ENCODE measurements around the gene TMEM129.

TMEM129 gene, protein sequence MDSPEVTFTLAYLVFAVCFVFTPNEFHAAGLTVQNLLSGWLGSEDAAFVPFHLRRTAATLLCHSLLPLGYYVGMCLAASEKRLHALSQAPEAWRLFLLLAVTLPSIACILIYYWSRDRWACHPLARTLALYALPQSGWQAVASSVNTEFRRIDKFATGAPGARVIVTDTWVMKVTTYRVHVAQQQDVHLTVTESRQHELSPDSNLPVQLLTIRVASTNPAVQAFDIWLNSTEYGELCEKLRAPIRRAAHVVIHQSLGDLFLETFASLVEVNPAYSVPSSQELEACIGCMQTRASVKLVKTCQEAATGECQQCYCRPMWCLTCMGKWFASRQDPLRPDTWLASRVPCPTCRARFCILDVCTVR

GRCh38 chr4:1721003-1721665 lies at the start of gene TMEM129, which contains the start of gene TACC3:
TSS of gene TMEM129 (minus strand) at chr4:1721323. CDS start at chr4:1720837, 486 bp downstream.
TSS of gene TACC3 (plus strand) at chr4:1721521. CDS start at chr4:1723422, 1,901 bp downstream.
- DNase-seq (ENCODE audit: low spot score) = peak; percentile 94

GRCh38 chr4:1770791-1771231 lies 49.7 kb upstream of the TMEM129 start:
- no peak for DNase-seq (ENCODE audit: low spot score)

DNA sequence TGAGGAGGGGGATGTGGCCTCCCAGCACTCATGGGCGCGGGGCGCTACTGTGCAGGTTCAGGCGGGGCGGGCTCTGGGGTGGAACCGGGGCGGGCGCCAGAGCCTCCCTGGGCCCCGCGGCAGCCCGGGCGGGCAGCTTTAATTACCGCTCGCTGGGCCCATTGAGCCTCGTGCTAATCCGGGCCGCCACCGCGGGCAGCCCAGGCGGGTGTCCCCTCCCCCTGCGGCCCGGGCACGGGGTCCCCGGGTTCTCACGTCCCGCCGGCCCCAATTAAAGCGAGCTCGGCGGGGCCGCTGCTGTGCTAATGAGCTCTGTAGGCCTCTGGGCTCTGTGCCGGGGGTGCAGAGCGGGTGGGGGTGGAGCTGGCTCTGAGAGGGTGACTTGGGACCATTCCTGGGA lies 49.1 kb upstream of the TMEM129 start:
- DNase-seq (ENCODE audit: low spot score) = no peak

DNA sequence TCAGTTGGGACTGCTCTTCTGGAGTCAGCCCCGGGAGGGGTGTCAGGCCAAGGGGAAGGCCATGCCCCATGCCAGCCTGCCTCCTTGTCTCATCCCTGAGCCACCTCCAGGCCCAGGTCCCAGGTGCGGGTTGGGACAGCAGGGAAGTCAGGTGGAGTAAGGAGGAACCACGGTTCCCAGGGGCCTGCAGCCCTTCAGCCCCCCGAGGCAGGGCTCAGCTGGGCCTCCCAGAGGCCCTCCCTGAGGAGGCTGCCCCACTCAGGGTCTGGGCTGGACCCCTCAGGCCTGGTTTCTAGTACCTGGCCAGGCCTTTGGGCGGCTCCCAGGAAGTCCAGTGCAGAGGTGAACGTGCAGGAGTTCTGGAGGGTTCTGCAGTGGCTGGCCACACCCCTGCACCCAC lies 48.6 kb upstream of the TMEM129 start:
- no peak for DNase-seq (ENCODE audit: low spot score)

- DNase-seq (ENCODE audit: low spot score) = no peak
These were observed 47.4 kb upstream of the TMEM129 start for GRCh38 chr4:1768367-1769034.

GRCh38 chr4:1767770-1768366 lies 46.7 kb upstream of the TMEM129 start:
- DNase-seq (ENCODE audit: low spot score) = no peak

DNA sequence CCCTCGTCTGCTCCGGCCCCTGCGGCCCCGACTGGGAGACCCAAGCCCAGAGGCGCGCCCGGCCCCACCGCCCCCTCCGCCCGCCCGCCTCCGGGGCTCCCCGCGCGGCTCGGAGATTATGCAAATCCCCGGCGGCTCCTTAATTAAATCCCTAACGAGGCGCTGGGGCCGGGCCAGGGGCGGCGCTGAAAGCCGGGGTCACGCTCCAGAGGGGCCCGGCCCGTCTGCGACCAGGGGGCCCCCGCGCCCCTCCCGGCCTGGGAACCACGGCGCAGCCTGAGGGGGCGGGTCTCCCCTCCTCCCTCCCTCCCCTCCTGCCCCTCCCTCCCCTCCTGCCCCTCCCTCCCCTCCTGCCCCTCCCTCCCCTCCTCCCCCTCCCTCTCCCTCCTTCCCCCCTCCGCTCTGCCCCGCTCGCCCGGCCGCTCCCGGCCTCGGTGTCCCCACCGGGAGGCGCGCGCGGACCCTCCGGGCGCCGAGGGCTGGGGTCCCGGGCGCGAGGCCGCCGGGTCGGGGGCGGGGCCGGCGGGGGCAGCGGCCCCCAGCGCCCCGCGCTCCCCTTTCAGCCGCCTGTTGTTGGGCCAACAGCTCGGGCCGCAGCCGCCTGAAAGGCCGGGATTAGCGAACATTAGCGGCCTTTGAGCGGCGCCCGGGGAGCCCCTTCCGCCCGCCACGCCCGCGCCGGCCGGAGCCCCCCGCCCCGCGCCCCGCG lies 46.1 kb upstream of the TMEM129 start:
- DNase-seq (ENCODE audit: low spot score) = no peak

GRCh38 chr4:1766106-1767060 lies 45.3 kb upstream of the TMEM129 start:
- no peak for DNase-seq (ENCODE audit: low spot score)

DNA sequence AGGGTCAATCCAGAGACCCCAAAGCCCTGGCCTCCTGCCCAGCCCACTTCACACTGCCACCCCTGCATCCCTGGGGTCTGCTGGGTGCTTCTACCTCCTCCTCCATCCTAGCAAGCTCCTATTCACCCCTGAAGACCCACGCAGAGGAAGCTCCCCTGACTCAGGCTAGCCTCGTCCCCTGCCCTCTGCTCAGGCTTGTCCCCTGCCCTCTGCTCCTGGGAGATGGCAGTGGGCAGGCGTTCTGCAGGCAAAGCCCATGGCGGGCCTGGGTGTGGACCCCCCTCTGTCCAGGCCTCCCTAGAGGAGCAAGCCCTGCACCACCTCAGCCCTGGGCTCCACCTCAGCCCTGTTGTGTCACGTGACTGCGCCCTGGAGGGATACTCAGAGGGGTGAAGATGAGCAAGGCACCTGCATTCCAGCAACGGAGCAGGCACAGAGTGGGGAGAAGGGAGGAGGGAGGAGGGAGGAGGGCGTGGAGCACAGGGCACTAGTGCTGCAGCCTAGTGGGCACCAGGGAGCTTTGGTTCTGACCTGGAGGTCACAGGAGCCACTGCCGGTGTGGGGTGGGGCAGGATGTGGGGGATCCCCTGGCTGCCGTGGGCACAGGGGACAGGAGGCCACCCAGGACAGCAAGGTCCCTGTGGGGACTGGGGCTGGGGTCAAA lies 44.4 kb upstream of the TMEM129 start:
- DNase-seq (ENCODE audit: low spot score) = no peak

GRCh38 chr4:1764670-1765069 lies 43.5 kb upstream of the TMEM129 start:
- DNase-seq (ENCODE audit: low spot score) = no peak

- peak; percentile 58 for DNase-seq (ENCODE audit: low spot score)
These were observed 42.5 kb upstream of the TMEM129 start for GRCh38 chr4:1763550-1764080.

DNA sequence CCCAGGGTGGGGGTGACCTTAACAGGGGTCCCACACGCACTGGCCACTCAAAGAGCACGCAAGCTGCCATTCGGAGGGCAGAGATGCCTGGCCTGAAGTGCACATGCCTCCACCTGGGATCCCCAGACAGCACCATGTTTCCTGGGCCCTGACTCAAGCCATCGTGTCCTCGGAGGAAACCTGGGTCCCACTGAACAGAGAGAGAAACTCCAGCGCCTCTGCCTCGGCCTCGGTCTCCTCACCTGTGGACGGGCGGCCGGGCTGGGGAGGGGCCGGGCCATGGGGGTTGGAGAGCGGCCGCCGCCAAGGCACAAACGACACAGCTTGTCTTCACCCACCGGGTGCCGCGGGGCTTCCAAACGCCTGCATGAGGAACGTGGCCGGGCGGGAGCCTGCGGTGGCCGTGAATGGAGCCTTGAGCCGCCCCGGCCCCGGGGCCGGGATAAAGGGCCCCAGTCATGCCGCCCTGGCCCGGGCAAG lies 42.0 kb upstream of the TMEM129 start:
- DNase-seq (ENCODE audit: low spot score) = no peak

- no peak for DNase-seq (ENCODE audit: low spot score)
These were observed 41.3 kb upstream of the TMEM129 start for GRCh38 chr4:1762264-1763010.

- no peak for DNase-seq (ENCODE audit: low spot score)
These were observed 40.1 kb upstream of the TMEM129 start for GRCh38 chr4:1761130-1761689.

- no peak for DNase-seq (ENCODE audit: low spot score)
These were observed 39.5 kb upstream of the TMEM129 start for GRCh38 chr4:1760521-1761071.

DNA sequence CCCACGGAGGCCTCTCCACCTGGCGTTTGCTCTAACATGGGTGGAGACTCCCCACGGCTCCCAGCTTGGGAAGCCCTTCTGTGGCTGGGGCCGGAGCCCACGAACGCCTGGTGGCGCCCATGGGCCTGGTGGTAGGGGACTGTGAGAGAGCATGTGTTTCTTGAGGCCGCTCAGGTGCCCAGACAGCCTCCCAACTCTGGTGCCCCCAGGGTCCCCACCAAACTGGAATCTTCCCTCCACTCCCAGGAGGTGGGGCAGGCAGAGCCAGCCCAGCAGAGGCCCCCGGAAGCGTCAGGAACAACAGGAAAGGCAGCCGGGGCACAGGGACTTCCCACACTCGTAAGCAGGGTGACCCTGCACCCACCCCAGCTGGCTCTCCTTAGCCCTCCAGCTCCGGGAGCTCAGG lies 38.7 kb upstream of the TMEM129 start:
- DNase-seq (ENCODE audit: low spot score) = no peak

GRCh38 chr4:1759170-1759817 lies 38.2 kb upstream of the TMEM129 start:
- no peak for DNase-seq (ENCODE audit: low spot score)
